Kidney (tissue), 14 donors: ENCODE results near the gene HTR2A. TPM values are rescaled to one million over a fixed set of nuclear protein-coding genes. Genes with fewer than 3 reads are reported as not detected.

Experiments
- DNase-seq, 5 donors: peaks; one replicate each; pipeline ENCODE4 v3.0.0-alpha.2; 2013 to 2020
- FAIRE-seq: peaks from 2 replicates; lab custom pipeline; 2012; peaks lifted over from hg19 to GRCh38; lab: Jason Lieb, UNC
- H3K27ac ChIP-seq, 2 donors: one replicate each; pipeline ENCODE4 v1.7.0; 2013; ENCODE audit warnings: low read depth in 2 of 2, low read length in 2 of 2, inconsistent platforms in 1 of 2
- H3K27me3 ChIP-seq: one replicate; pipeline ENCODE4 v1.7.1; 2013; ENCODE audit warnings: low read length, inconsistent platforms; ENCODE audit not compliant: control insufficient read depth, insufficient read depth
- H3K36me3 ChIP-seq, 3 donors: one replicate each; pipeline versions ENCODE4 v1.7.0 to v1.7.1; 2013; ENCODE audit warnings: low read length in 3 of 3, control low read depth in 1 of 3, inconsistent platforms in 1 of 3; ENCODE audit not compliant: insufficient read depth in 3 of 3, control insufficient read depth in 2 of 3
- H3K4me1 ChIP-seq, 3 donors: one replicate each; pipeline versions ENCODE4 v1.7.0 to v1.7.1; 2013; ENCODE audit warnings: low read length in 3 of 3, inconsistent platforms in 1 of 3, low read depth in 1 of 3; ENCODE audit not compliant: control insufficient read depth in 2 of 3, insufficient read depth in 2 of 3
- H3K4me3 ChIP-seq, 3 donors: one replicate each; pipeline versions ENCODE4 v1.7.0 to v1.8.1; 2013; ENCODE audit warnings: low read length in 3 of 3, control low read depth in 1 of 3, inconsistent platforms in 1 of 3
- H3K9ac ChIP-seq, 3 donors: one replicate each; pipeline versions ENCODE4 v1.7.0 to v1.7.1; 2013; ENCODE audit warnings: low read length in 3 of 3, control low read depth in 1 of 3, inconsistent platforms in 1 of 3
- H3K9me3 ChIP-seq, 3 donors: one replicate each; pipeline versions ENCODE4 v1.7.0 to v1.7.1; 2013; ENCODE audit warnings: low read length in 3 of 3, control low read depth in 1 of 3, inconsistent platforms in 1 of 3; ENCODE audit not compliant: control insufficient read depth in 2 of 3, insufficient read depth in 1 of 3
- intact Hi-C: fragments of 100-400 bp; cut with DNase I; formaldehyde crosslinking; loops from one replicate; pipeline ENCODE4 v1.11.1; 2022
- polyA plus RNA-seq: library from polyadenylated mRNA; stranded (reverse); fragments of 350-450 nt; fragmentation: Illumina TruSeq; extraction: RNeasy Lipid Tissue Mini Kit (QIAGEN cat#74804); gene quantifications from one replicate; pipeline ENCODE4 v1.2.3, GENCODE V29; 2014; ENCODE audit warnings: low read depth, low replicate concordance; ENCODE audit not compliant: insufficient read depth
- total RNA-seq: library from RNA; stranded (reverse); fragmentation: NEBNext Ultra II Directional; extraction: Animal tissue kit (Norgen Biotek cat#: 25700); gene quantifications from one replicate; pipeline ENCODE4 v1.2.1, GENCODE V29; 2021
- TF ChIP-seq, protein P1 (sequence below): IDR thresholded peaks from 3 replicates; pipeline ENCODE4 v1.5.1; 2012; ENCODE audit warnings: mild to moderate bottlenecking, moderate library complexity, borderline replicate concordance; ENCODE audit not compliant: insufficient read depth; ENCODE audit errors: extremely low read depth
- donor health status: control.
- donor health status: control.
- donor health status: control.
- donor health status: control.
- donor health status: control.
- donor health status: DM: yes; HTN: yes; CAD: no.
- donor health status: Normal renal cell carcinoma (clear cell type).

Gene HTR2A
- total and polyA plus RNA-seq, 2 donors from 2014 or later, result 1.0 TPM; not detected in 1

DNA sequence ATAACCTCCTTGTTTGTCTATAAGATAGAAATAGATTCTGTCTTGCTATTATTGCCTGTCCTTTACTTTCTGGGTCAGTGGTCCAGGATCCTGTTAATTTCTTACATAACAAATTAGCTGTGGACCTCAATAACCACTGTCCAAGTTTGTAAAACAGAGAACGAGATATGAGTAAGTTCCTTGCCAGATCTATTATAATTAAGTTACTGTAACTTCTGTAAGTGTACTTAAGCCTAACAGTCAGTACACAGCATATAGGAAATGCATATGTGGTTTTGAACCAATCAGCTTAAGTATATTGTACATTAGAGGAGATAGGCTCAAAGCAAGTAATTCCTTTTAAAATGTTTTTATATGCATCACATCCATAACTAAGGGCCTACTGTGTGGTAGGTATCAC, 34.9 kb downstream of the HTR2A start:
- FAIRE-seq, result no peak
- Histone ChIP-seq H3K9me3 (no peaks in the 10 kb centered on the region), H3K27ac (no peak overlapping the region), H3K4me1 (peaks cover 0 to 3% (median 0%) of the 10 kb centered on the region in 3 donors), H3K4me3 (no peak overlapping the region), H3K36me3 (no peaks in the 10 kb centered on the region), H3K9ac (no peak overlapping the region), H3K27me3 (no peaks in the 10 kb centered on the region)
- intact Hi-C loops, result no loop called here
- TF ChIP-seq, protein P1, sequence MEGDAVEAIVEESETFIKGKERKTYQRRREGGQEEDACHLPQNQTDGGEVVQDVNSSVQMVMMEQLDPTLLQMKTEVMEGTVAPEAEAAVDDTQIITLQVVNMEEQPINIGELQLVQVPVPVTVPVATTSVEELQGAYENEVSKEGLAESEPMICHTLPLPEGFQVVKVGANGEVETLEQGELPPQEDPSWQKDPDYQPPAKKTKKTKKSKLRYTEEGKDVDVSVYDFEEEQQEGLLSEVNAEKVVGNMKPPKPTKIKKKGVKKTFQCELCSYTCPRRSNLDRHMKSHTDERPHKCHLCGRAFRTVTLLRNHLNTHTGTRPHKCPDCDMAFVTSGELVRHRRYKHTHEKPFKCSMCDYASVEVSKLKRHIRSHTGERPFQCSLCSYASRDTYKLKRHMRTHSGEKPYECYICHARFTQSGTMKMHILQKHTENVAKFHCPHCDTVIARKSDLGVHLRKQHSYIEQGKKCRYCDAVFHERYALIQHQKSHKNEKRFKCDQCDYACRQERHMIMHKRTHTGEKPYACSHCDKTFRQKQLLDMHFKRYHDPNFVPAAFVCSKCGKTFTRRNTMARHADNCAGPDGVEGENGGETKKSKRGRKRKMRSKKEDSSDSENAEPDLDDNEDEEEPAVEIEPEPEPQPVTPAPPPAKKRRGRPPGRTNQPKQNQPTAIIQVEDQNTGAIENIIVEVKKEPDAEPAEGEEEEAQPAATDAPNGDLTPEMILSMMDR, result no peak
- DNase-seq, result no peak

DNA sequence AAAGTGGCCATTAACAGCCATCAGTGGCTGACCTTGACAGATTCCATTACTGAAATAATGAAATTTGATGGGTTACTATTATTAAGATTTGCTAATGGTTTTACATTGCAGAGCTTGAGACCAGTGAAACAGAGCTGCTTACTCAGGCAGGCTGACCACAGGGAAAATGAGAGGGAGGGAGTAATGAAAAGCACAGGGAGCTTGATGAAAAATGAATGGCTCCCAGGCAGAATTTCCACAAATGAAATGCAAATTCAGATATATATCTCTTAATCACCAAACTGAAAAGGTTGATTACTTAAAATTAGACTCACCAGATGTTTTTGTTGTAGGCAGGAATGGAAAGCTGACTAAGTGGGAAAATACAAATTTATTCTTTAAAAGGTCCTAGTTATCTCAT, 36.1 kb downstream of the HTR2A start:
- DNase-seq (peak in 2 of 5 donors; percentile 9 to 10), FAIRE-seq (no peak)
- Histone ChIP-seq H3K27ac (no peak overlapping the region), H3K9ac (no peak overlapping the region), H3K4me3 (no peak overlapping the region), H3K36me3 (no peaks in the 10 kb centered on the region), H3K27me3 (no peaks in the 10 kb centered on the region), H3K4me1 (no peaks in the 10 kb centered on the region), H3K9me3 (no peaks in the 10 kb centered on the region)
- intact Hi-C loops, result no loop called here
- TF ChIP-seq, protein P1, result no peak

GRCh38 chr13:46858776-46859175, 38.1 kb downstream of the HTR2A start:
- H3K9ac ChIP-seq, result no peak overlapping the region
- FAIRE-seq (no peak), DNase-seq (no peak)
- H3K4me1 ChIP-seq, result no peaks in the 10 kb centered on the region
- intact Hi-C loops, result no loop called here
- no peaks in the 10 kb centered on the region for H3K36me3 ChIP-seq
- no peaks in the 10 kb centered on the region for H3K9me3 ChIP-seq
- H3K4me3 ChIP-seq, result no peak overlapping the region
- H3K27ac ChIP-seq, result no peak overlapping the region
- TF ChIP-seq, protein P1, result no peak
- H3K27me3 ChIP-seq, result no peaks in the 10 kb centered on the region

GRCh38 chr13:46858163-46858562, 38.7 kb downstream of the HTR2A start:
- Histone ChIP-seq H3K27me3 (no peaks in the 10 kb centered on the region), H3K4me3 (no peak overlapping the region), H3K4me1 (no peaks in the 10 kb centered on the region), H3K36me3 (no peaks in the 10 kb centered on the region), H3K9ac (no peak overlapping the region), H3K9me3 (no peaks in the 10 kb centered on the region), H3K27ac (no peak overlapping the region)
- TF ChIP-seq, protein P1, result no peak
- intact Hi-C loops, result no loop called here
- no peak for FAIRE-seq
- no peak for DNase-seq
